ENCODE results near the gene KCNG2. TPM values are rescaled to one million over a fixed set of nuclear protein-coding genes. Genes with fewer than 3 reads are reported as not detected.

KCNG2 gene
- total and polyA plus RNA-seq, 2 of the 4 experiments (the other 2 are of a cell fraction): not detected

DNA sequence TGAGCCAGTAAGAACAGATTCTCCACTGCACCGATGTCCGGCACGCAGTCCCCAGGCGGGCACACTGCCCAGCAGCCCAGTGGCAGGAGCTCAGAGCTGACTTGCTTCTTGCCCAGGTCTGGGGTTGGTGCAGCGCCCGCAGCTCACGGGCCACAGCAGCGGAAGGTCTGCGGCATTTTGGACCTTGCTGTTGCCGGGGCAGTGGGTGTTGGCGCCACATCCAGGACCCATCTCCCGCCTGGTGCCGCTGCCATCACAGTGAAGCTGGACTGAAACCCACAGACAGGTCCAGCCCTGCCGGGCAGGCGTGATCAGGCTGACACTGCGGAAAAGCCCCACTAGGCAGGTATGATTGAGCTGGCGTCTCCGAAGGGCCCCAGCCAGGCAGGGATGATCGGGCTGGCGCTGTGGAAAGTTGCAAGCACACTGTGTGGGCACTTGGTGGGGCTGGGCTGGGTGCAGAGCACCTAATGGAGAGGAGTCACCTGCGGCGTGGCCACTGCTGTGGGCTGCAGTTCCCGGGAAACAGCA, 78.3 kb downstream of the KCNG2 start:
- H3K18ac ChIP-seq (ENCODE audit: low read depth, low read length): no peak overlapping the region
- no peaks in the 10 kb centered on the region for H4K20me1 ChIP-seq (ENCODE audit: insufficient read depth, low read length)
- H2BK20ac ChIP-seq (ENCODE audit: low read depth, low read length): no peak overlapping the region
- no peak overlapping the region for H3K4ac ChIP-seq (ENCODE audit: low read depth, low read length)
- H3K4me2 ChIP-seq (ENCODE audit: low read depth, low read length): no peak overlapping the region
- no peak overlapping the region for H2BK15ac ChIP-seq (ENCODE audit: low read depth, low read length)
- no peak overlapping the region for H4K91ac ChIP-seq (ENCODE audit: insufficient read depth, low read depth, low read length)
- no peak overlapping the region for H2BK120ac ChIP-seq (ENCODE audit: low read depth, low read length)
- intact Hi-C loops (cut with micrococcal nuclease): no loop called here
- 93% methylated on average over 15 of the region's 23 CpGs; no CpG with 5 or more reads in 1 of the 2 experiments for WGBS, 2 experiments (ENCODE audit: extremely low coverage in 2 of 2, insufficient read length in 1 of 2)
- H3K36me3 ChIP-seq (ENCODE audit: control insufficient read depth, insufficient read depth, low read length): no peaks in the 10 kb centered on the region; the same call in 1 of the 2 replicates
- no peak overlapping the region for H3K56ac ChIP-seq (ENCODE audit: extremely low read depth, insufficient read depth, low read length)
- H3K9ac ChIP-seq (ENCODE audit: low read depth, low read length): no peak overlapping the region
- H2AK5ac ChIP-seq (ENCODE audit: low read depth, low read length): no peak overlapping the region
- no peak overlapping the region for H3K27ac ChIP-seq (ENCODE audit: insufficient read depth, low read length)
- no peak overlapping the region for H4K8ac ChIP-seq (ENCODE audit: low read depth in 2 of 2, low read length in 2 of 2)
- in situ Hi-C loops (cut with MboI; ENCODE audit: low sequenced_read_pairs): no loop called here
- H3K79me1 ChIP-seq (ENCODE audit: low read depth in 1 of 2, low read length in 2 of 2): no peaks in the 10 kb centered on the region
- dilution Hi-C loops (cut with HindIII; ENCODE audit: low sequenced_read_pairs, unreplicated experiment): no loop called here
- H3K9me3 ChIP-seq (ENCODE audit: control insufficient read depth, insufficient read depth, low read length): peaks cover 5% of the 10 kb centered on the region; the same call in 1 of the 2 replicates
- no peaks in the 10 kb centered on the region for H3K9me1 ChIP-seq (ENCODE audit: insufficient read depth, low read length)
- TF ChIP-seq RFX5 (IDR thresholded peaks at IDR 0.05; ENCODE audit: low read depth, low read length) (no peak), MAFK (IDR thresholded peaks at IDR 0.05; ENCODE audit: low read depth, low read length) (no peak), RCOR1 (IDR thresholded peaks at IDR 0.05; ENCODE audit: insufficient replicate concordance, low read length) (no peak), MAZ (IDR thresholded peaks at IDR 0.05; ENCODE audit: borderline replicate concordance, low read depth, low read length) (no peak), BHLHE40 (IDR thresholded peaks at IDR 0.05; ENCODE audit: low read depth, low read length) (no peak)
- TF ChIP-seq, protein P1, sequence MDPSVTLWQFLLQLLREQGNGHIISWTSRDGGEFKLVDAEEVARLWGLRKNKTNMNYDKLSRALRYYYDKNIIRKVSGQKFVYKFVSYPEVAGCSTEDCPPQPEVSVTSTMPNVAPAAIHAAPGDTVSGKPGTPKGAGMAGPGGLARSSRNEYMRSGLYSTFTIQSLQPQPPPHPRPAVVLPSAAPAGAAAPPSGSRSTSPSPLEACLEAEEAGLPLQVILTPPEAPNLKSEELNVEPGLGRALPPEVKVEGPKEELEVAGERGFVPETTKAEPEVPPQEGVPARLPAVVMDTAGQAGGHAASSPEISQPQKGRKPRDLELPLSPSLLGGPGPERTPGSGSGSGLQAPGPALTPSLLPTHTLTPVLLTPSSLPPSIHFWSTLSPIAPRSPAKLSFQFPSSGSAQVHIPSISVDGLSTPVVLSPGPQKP (IDR thresholded peaks at IDR 0.05; ENCODE audit: borderline replicate concordance, low read depth, low read length): no peak
- no TSS peak for BruUV-seq (replicated peaks)
- no peak overlapping the region for H2AK9ac ChIP-seq (replicated peaks; ENCODE audit: low read depth, low read length, poor library complexity)
- no peak overlapping the region for H3K4me3 ChIP-seq (ENCODE audit: insufficient read depth, low read depth, low read length)
- H2BK5ac ChIP-seq (ENCODE audit: low read depth, low read length, poor library complexity, severe bottlenecking): no peak overlapping the region
- ATAC-seq (ENCODE audit: low read depth): no peak
- no peak overlapping the region for H4K5ac ChIP-seq (ENCODE audit: low read depth, low read length)
- H3K4me1 ChIP-seq (ENCODE audit: control insufficient read depth, insufficient read depth, low read length): no peaks in the 10 kb centered on the region
- H2AFZ ChIP-seq (replicated peaks; ENCODE audit: low read length, poor library complexity): no peak overlapping the region
- H3K23ac ChIP-seq (ENCODE audit: low read depth, low read length): no peak overlapping the region
- no peak overlapping the region for H3K14ac ChIP-seq (replicated peaks; ENCODE audit: low read depth, low read length)
- no peaks in the 10 kb centered on the region; the same call in none of the 2 replicates for H3K27me3 ChIP-seq (ENCODE audit: control insufficient read depth, insufficient read depth, low read length)
- DNase-seq: no peak
- ChIA-PET CTCF (no interaction called here), POLR2A (ENCODE audit: unreplicated experiment) (no interaction called here)

Measured in IMR-90 (cell line).